ENCODE measurements around the gene ENO1.
"Not testable (repeated sequence)": the region's sequence is repeated elsewhere in the genome, so short reads cannot be mapped to it uniquely, and the experiment has no call there.

ENO1 gene

DNA sequence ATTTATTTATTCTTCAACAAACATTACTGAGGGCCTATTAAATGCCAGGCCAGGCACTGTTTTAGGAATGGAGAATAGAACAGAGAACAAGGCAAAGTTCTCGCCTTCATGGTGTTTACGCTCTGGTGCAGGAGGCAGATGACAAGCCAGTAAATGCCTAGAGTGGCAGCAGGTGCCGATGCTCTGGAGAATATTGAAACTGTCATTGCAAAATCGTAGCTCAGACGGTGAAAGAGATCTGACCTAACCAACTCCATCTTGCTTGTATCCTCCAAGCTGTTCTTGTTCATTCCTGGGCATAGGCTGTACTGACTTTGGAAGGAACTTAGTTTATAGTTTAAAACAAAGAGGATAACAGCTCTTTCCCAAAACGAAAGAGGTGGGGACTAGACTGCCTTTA is 13.5 kb upstream of the ENO1 start:
- no peak for DNase-seq

DNA sequence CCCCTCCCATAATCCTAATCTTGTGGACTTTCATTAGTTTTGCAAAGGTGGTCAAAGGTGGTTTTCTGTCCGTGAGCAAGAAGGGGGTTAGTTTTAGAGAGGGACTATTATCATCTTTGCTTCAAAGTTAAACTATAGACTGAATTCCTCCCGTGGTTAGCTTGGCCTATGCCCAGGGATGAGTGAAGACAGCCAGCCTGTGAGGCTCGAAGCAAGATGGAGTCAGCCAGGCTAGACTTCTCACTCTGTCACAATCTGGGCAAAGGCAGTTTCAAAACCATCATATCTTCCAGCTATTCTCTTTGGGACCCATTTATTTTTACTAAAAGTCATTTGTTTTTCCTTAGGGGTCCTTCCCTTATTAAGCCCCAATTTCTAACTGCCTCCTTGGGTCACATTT is 12.9 kb upstream of the ENO1 start:
- no peak for DNase-seq

DNA sequence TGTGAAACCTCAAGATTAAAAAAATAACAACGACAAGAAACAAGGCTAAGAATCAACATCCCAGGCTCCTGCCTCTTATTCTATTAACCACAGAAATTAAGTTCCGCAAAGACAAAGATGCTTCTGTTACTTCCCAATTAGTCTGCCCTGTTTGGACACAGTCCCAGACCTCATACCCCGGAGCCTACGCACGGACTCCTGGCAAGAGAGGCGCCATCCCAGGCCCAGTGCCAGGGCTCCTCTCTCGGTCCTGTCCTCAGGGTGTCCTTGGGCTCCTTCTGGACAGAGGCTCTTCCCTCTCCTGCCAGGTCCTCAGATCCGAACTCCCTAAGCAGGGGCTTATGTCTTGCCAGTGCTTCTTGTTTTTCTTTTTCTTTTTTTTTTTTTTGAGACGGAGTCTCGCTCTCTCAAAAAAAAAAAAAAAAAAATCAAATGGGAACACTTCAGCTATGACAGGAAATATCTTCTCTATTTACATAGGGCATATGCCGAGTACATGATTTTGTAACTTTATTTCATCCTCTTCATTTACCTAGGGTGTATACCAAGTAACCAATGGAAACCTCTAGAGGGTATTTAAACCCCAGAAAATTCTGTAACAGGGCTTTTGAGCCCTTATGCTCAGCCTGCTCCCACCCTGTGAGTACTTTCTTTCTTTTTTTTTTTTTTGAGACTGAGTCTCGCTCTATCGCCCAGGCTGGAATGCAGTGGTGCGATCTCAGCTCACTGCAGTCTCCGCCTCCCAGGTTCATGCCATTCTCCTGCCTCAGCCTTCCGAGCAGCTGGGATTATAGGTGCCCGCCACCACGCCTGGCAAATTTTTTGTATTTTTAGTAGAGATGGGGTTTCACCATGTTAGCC is 11.7 kb upstream of the ENO1 start:
- no peak for DNase-seq

DNA sequence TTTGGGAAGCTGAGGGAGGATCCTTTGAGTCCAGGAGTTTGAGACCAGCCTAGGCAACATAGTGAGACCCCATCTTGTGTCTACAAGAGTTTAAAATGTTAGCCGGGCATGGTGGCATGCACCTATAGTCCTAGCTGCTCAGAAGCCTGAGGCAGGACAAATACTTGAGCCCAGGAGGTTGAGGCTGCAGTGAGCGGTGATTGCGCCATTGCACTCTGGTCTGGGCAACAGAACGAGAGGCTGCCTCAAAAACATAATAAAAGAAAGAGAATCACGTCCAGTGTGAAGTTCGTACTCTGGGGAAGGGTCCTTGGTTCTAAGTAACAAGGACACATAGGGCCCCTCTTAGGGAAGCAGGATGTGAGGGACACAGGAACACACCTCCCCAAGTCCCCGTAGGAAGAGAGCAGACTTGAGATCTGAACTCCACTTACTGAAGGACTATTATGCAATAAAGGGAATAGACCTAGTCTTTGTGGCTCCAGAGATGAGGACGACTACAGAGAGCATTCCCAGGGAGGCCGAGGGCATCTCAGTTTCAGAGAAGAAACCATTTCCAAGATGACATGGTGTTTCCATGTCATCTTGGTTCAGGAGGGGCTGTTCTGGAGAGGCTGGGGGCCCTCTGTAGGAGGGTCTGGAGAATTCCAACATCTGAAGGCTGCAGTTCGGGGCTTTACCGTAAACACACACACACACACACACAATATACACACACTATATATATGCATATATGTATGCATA is 10.8 kb upstream of the ENO1 start:
- DNase-seq = no peak

DNA sequence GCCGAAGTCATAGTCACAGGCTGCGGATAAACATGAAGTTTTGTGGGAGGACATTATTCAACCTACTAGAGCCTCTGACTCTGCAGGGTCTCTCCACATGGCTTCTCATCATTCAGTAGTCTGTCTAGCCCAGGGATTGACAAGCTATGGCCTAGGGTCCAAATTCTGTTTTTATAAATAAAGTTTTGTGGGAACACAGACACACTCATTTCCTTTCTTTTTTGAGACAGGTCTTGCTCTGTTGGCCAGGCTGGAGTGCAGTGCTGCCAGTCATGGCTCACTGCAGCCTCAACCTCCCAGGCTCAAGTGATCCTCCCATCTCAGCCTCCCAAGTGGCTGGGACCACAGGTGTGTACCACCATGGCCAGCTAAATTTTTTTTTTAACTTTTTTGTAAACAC is 8.1 kb upstream of the ENO1 start:
- DNase-seq = no peak

DNA sequence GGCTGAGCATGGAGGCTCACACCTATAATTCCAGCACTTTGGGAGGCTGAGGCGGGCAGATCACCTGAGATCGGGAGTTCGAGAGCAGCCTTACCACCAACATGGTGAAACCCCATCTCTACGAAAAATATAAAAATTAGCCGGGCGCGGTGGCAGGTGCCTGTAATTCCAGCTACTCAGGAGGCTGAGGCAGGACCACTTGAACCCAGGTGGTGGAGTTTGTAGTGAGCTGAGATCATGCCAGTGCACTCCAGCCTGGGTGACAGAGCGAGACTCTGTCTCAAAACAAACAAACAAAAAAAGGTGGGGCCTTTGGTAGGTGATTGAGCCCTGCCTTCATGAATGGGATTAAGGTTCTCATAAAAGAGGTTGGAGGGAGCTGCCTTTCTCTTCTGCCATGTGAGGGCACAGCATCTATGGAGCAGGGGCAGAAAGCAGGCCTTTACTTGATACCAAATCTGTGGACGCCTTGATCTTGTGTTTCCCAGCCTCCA is 7.6 kb upstream of the ENO1 start:
- not testable (repeated sequence) for DNase-seq

DNA sequence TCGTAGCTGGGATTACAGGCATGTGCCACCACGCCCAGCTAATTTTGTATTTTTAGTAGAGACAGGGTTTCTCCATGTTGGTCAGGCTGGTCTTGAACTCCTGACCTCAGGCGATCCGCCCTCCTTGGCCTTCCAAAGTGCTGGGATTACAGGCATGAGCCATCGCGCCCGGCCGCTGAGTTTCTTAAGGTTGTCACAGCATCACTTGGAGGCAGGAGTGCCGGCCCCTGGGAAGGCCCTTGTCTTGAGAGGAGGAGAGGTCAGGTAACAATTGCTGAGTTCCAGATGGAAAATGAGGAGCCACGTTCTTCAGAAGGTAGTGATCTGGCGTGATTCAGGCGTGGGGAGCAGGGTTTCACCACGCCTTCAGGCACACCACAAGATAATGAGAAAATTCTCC is 5.6 kb upstream of the ENO1 start:
- DNase-seq = not testable (repeated sequence)

DNA sequence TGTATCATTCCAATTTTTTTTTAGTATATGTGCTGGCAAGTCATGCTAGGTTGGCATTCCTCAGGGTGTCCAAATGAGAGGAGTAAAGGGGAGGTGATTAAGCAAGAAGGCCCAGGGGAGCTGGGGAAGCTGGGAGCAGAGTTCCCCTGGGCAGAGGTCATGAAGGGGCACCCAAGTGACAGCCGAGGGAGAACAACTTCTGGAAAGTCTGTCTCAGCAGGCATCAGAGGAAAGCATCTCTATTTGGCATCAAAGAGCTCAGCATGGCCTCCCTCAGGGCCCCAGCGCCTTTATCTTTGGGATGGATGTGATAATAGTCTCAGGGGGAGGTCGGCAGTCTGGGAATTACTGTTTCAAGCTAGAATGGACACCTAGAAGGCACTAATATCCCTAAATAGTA is 5.0 kb upstream of the ENO1 start:
- DNase-seq = no peak

DNA sequence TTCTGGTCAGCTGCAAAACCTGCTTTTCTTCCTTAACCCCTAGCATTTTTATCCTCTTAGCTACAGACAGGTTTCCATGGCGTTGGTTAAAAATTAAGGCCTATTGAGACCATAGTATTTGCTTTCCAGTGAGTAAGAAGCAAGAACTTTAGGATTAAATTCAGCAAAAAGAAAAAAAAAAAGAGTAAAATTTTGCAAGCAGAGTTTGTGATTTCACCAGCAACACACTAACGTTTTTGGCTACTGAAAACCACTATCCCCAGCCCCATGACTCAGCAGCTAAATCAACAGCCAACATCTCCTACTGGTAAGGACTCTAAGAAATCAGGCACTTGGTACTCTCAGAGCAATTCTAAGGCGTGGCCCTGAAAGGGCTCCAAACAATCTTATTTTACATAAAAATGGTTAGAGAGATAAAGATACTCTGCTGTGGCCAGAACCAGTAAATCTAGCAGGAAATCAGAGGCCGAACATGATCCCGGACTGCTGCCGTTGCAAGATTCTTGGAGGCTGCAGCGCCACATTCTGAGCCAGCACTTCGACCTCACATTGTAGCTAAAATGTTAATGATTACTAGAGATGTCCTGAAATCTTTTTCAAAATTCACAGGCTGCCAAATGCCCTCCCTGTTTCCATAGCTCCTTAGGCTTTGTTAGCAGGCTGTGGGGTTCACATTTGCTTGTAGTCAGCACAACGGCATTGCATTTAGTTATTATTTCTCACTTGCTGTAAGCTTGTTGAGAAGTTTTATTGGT is 1.6 kb upstream of the ENO1 start:
- DNase-seq = no peak

DNA sequence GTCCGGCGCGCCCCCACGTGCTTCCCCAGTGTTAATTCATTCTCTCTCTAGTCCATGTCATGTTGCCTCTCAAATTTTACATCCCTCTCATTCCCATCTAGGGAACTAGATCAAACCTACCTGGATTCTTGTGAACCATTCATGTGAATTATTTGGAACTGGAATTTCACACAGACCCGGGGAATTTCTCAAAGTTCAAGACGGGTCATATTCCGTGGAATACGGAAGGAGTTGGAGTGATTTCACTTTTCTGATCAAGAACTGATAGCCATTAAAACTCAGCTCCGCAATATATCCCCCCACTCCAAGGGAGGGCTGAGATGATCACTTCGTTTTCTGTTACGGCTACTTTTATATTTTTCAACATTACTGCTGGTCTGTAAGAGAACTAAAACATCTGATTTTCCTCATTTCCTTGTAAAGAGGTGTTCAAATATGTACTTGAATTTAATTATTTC is 1.0 kb upstream of the ENO1 start:
- no peak for DNase-seq

DNA sequence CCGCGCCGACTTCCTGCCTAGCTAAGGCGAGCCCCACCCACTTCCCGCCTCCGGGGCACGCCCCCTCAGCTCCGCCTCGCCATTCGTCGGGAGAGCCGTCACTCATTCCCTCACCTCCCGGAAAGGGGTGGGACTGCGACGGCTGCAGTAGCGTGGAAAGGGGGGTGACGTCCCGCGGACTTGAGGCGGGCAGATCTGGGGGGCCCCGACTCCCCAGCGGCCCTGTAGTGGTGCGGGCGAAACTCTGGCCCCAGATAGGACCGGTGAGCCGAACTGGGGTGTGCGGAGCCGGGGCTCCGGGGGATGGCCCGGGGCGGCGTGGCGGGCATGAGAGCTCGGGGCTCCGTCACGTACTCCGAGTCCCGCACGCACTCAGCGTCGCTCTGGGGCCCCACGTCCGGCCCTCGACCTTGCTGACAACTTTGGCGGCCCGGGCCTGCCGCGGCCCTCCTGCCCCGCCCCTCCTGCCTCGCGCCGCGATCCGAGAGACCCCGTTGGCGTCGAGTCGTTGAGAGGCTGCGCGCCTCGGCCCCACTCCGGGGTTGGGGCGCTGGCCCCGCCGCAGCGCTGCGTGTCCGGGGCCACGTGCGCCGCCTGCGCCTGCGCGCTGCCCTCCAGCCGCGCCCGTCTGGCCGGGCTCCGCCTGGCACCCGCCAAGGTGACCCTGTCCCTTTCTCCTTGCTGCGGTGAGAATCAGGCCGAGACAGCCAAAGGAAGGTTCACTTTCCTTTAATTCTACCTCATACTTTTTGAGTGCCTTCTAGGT is 395 bp upstream of the ENO1 start:
- peak; percentile 89 to 95 for DNase-seq

DNA sequence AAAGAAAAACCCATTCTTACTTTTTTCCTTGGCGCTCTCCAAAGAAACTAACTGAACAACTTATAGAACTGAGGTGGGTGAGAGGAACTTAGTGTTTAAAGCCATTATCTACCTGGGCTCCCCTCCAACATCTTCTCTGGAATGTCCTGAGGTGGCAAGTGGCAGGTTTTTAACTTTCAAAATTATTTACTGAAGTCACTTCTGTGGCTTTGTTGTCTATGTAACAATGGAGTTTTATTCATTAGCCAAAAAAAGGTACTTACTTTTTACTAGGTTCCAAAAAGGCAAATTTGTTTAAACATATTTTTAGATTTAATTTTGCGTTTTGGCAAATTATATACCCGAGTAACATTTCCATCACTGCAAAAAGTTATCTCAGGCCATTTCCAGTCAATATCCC is 2.4 kb downstream of the ENO1 start:
- no peak for DNase-seq

DNA sequence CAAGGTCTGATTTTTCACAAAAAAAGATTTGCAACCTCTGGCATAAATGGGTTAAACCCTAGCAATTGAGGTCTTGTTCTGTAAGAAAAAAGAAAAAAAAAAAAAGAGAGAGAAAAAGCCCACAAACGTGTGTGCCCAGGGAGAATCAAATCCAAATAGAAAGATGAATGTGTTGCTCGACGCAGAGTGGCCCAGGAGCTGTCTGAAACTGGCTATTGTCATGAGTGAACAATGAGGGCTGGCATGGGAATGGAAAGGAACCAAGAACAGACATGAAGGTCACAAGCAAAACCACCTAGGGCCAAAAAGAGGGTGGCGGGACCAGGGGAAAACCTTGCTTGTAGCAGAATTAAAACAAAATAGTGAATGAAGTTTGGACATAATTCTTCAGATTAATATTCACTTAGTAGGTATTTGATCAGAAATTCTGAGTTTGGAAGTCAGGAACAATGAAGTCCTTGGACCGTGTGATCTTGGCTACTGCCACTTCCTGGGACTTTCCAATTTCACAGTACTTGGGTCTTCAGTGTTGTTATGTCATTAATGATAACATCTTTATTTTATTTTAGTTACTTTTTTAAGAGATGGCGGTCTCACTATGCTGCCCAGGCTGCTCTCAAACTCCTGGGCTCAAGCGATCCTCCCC is 3.1 kb downstream of the ENO1 start:
- no peak for DNase-seq

DNA sequence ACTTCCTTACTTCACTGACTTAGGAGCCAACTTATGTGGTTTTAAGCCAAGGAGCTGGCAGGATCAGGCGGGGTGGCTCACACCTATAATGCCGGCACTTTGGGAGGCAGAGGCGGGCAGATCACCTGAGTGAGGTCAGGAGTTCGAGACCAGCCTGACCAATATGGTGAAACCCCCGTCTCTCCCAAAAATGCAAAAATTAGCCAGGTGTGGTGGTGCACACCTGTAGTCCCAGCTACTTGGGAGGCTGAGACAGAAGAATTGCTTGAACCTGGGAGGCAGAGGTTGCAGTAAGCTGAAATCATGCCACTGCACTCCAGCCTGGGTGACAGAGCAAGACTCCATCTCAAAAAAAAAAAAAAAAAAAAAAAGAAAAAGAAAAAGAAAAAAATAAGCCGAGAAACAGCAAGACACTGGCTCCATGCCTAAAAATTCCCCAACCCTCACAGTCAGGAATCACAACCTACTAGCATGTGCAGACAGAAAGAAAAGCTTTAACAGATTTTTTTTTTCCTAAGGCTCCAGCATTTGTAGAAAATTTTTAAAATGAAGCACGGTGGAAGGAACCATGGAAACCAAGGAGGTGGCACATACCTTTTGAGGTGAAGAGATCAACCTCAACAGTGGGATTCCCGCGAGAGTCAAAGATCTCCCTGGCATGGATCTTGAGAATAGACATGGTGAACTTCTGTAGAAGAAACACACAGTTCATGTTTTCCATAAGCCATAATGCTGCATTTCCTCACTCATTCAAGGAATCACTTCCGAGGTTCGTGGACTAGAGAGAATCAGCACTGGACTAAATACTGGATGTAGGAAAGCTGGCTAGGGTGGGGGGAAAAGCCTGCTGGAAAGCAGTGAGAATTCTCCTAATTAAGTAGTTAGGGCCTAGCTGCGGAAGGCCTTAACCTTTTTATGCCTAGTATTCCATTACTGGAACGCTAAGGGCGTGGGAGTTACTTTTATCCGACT is 4.0 kb downstream of the ENO1 start:
- DNase-seq = no peak

DNA sequence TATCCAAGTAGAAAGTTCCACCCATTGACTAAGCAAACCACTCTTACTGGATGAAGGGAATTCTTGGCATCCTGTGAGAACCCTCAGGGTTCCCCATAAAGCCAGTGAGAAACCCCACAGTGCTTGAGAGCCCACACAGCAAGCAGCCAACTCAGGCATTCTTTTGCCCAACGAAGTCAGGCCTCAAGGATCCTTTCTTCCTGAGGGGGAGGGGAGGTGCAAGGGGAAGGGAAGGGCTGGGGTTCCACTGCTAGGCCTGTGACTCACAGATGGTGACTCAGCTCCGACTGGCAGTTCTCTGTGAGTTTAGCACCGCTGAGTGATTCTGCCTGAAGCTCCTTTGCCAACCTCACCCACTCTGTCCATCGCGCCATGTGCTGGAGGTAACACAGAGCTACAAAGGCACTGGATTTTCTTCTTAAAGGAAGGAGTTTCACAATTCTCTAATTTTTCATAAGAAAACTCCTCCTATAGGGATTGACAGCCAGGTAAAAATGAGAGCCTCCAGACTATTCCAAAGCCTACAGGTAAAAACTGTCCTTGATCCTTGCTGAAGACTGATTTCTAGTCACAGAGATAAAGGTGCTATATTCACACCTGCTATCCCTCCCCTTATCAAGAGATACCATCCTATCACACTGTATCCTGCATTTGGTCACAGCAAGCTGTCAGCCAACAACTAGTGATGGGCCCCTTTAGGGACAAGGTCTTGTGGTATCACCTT is 4.8 kb downstream of the ENO1 start:
- DNase-seq = no peak

DNA sequence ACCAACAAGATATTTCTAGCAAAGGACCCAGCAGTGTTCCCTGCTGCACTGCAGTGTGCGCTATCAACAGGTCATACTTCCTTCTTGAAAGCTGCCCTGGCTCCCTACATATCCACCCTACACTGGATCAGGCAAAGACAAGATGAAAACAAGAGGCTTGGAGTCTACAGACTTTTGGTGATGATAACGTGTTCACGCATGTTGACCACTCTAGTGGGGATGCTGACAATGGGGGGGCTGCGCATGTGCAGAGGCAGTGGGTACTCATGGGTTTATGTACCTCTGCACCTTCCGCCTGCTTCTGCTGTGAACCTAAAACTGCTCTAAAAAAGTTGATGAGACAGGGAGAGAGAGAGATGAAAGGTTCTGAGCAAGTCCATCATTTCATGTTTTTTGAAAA is 5.5 kb downstream of the ENO1 start:
- DNase-seq = no peak

DNA sequence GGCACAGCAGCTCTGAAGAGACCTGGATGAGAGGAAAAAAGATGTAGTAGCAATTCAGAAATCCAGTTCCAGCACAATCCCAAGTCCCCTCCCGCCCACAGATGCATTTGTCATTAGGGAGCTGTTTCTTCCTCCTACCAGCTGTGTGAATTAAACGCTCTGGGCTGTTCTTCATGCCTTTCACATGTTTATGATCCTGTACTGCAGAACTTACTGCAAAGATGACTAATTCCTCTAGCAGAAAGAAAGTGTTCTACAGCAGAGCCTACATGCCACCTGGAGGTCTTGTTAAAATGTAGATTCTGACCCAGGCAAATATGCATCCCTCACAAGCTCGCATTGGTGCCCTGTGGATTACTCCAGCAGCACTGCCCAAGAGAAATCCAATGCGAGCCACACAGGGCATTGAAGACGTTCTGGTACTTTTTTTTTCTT is 6.5 kb downstream of the ENO1 start:
- DNase-seq = no peak

DNA sequence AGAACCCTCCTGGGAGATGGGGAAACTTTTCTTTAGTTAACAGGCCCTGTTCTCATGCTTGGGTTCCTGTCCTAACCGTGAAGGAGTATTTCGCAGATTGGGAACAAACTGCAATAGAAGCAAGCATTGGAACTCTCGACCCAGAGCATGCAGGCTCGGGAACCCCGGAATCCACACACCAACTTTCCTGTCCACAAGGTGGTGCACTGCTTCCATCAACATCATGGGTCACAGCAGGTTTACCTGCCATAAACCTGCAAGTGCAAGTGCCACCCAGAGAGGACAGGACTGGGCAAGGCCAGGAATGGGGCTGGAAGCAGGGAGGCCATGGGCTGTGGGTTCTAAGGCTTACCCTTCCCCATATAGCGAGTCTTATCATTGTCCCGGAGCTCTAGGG is 6.9 kb downstream of the ENO1 start:
- DNase-seq = no peak

DNA sequence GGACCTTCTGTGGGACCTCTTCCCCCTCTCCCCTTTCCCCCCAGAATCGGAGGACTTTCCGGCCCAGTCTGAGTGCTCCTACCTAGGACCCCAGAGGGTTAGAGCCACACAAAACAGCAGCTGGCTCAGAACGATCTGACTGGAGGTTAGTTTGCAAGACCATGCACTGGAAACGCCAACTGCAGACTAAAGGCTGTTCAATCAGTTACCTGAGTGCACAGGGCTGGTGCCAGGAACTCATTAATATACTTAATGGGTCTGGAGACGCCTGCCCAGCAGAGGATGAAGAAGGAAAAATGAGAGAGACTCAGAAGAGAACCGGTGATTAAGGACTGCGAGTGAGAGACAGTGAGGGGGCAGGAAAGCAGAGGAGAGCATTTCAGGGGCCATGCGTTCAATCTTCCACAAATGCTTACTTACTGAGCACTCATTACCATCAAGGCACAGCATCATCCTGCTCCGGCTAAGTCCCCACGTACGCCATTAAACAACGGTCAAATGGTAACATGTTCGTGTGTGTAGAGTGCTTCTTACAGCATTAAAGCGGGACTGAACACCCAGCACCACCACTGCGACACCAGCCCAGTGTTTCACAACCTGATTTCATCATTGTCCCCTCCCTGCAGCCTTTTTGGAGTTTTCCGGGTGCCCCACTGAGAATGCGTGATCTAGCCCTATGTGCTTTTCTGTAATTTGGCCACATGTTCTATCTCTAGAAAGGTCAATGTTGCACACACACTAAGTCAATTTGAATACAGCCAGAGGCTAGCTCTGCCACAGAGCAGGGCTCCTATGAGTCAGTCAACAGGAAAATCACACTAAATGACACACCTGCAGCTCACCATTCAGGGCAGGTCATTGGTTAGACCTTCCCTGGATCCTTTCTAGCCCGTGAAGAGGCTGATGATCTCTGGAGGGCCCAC is 7.6 kb downstream of the ENO1 start:
- DNase-seq = no peak
